Neural cell (in vitro differentiated cells): ENCODE results near the gene MICA.

Source experiments
- CTCF ChIP-seq: fragments of 450-650 bp; IDR thresholded peaks from 2 replicates; pipeline ENCODE4 v1.5.1; 2014; ENCODE audit warnings: antibody characterized with exemption, mild to moderate bottlenecking, moderate library complexity; ENCODE audit not compliant: poor library complexity, severe bottlenecking
- EP300 ChIP-seq: fragments of 450-650 bp; conservative IDR thresholded peaks from 2 replicates; pipeline ENCODE4 v1.6.1; 2014; ENCODE audit warnings: antibody characterized with exemption, mild to moderate bottlenecking, moderate library complexity; ENCODE audit not compliant: poor library complexity, severe bottlenecking
- EZH2 ChIP-seq: fragments of 200-600, 300-800 bp; shearing (Covaris generic), sonication (generic); IDR thresholded peaks from 2 replicates; pipeline ENCODE4 v1.6.1; 2014; ENCODE audit warnings: antibody characterized with exemption, low read length, borderline replicate concordance, mild to moderate bottlenecking; ENCODE audit not compliant: insufficient read depth, poor library complexity, severe bottlenecking
- TAF1 ChIP-seq: IDR thresholded peaks from 2 replicates; pipeline ENCODE4 v1.6.1; 2012; ENCODE audit warnings: low read depth

DNA sequence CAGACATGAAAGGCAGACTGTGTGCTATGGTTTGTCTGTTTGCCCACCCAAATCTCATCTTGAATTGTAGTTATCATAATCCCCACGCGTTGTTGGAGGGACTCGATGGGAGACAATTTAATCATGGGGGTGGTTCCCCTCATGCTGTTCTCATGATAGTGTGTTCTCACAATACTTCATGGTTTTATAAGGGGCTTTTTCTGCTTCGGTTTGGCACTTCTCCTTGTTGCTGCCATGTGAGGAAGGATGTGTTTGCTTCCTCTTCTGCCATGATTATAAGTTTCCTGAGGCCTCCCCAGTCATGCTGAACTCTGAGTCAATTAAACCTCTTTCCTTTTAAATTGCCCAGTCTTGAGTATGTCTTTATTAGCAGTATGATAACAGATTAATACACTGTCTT lies 47.4 kb downstream of the MICA start:
- no peak for TF ChIP-seq EP300
- TF ChIP-seq CTCF: no peak
- no peak for TF ChIP-seq TAF1
- no peak for TF ChIP-seq EZH2
